BJ (cell line): Measurements from ENCODE around the gene CLCF1. TPM values are rescaled to one million over a fixed set of nuclear protein-coding genes. Genes with fewer than 3 reads are reported as not detected.

ENCODE experiments used
- CTCF ChIA-PET: fragments of 350-600 bp; formaldehyde crosslinking; extraction: SDS; loops from one replicate; lab custom pipeline; 2021; ENCODE audit warnings: antibody characterized with exemption, inconsistent platforms; lab: Yijun Ruan, JAX
- POLR2A ChIA-PET: fragments of 300-600 bp; sonication (Branson Sonifier 250); formaldehyde crosslinking; extraction: SDS; loops from one replicate; lab custom pipeline; 2021; ENCODE audit warnings: antibody characterized with exemption; lab: Charles Lee
- DNase-seq: peaks from one replicate; pipeline ENCODE4 v3.0.0-alpha.2; 2011; ENCODE audit warnings: low read depth
- H3K27me3 ChIP-seq: 2 replicates; pipeline ENCODE4 v1.6.0; 2011; ENCODE audit warnings: low read length; ENCODE audit not compliant: control insufficient read depth, insufficient read depth
- H3K36me3 ChIP-seq: 2 replicates; pipeline ENCODE4 v1.5.1; 2011; ENCODE audit warnings: low read length; ENCODE audit not compliant: control insufficient read depth, insufficient read depth
- H3K4me3 ChIP-seq: 2 replicates; pipeline ENCODE4 v1.5.1; 2011; ENCODE audit warnings: low read depth, mild to moderate bottlenecking, control low read depth, low read length
- polyA plus RNA-seq: library from polyadenylated mRNA; depleted of rRNA; stranded (reverse); fragments of >200 nt; gene quantifications from 2 replicates; pipeline ENCODE4 v1.2.3, GENCODE V29; 2011
- TF ChIP-seq, protein P1 (sequence below): IDR thresholded peaks from 2 replicates; pipeline ENCODE4 v1.5.1; 2011; ENCODE audit warnings: low read depth, mild to moderate bottlenecking, control low read depth, inconsistent platforms, low read length, moderate library complexity; ENCODE audit not compliant: insufficient read depth

Gene CLCF1
- polyA plus RNA-seq, 1 experiment, result 21.3 TPM

DNA sequence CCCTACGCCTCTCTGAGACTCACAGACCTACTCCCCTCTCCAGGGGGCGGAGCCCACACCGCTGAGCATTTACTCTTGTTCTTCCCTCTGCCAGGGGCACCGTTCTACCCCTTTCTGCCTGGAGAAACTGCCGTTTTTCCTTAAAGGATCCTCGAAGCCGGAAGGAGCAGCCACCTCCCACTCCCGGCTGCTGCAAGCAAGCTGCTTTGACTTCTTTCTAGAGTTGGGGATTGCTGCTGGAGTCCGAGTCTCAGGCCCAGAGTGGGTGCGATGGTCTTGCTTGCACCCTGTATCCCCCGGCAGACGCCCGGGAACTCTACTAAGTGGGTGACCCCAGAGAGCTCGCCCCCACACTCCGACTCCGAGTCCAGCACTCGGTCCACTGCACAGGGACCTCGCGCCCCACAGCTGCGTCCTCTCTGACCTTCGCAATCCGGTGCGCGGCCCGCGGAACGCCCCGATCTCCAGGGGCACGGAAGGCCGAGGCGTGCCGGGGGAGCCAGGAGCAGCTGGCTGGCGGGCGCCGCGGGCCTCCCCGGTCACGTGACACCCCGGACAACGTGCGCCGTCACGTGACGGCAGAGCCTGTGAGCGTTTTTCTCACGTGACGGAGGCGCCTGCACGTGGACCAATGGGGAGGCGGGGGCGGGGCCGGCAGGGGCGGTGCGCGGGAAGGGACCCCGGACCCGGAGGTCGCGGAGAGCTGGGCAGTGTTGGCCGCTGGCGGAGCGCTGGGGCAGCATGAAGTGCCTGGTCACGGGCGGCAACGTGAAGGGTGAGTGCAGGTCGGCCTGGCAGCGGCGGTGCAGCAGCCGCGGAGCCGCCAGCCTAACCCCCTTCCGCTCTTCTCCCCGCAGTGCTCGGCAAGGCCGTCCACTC lies 18.1 kb upstream of the CLCF1 start, which contains the start of gene RAD9A:
TSS of gene RAD9A (plus strand) at position 683 of the 879 bp plus-strand sequence. CDS start at position 742, 59 bp downstream.
- H3K4me3 ChIP-seq, result peak within 1 kb of the TSS; percentile 92
- TF ChIP-seq, protein P1, sequence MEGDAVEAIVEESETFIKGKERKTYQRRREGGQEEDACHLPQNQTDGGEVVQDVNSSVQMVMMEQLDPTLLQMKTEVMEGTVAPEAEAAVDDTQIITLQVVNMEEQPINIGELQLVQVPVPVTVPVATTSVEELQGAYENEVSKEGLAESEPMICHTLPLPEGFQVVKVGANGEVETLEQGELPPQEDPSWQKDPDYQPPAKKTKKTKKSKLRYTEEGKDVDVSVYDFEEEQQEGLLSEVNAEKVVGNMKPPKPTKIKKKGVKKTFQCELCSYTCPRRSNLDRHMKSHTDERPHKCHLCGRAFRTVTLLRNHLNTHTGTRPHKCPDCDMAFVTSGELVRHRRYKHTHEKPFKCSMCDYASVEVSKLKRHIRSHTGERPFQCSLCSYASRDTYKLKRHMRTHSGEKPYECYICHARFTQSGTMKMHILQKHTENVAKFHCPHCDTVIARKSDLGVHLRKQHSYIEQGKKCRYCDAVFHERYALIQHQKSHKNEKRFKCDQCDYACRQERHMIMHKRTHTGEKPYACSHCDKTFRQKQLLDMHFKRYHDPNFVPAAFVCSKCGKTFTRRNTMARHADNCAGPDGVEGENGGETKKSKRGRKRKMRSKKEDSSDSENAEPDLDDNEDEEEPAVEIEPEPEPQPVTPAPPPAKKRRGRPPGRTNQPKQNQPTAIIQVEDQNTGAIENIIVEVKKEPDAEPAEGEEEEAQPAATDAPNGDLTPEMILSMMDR, result no peak
- H3K36me3 ChIP-seq, result peaks cover 10% of the 10 kb centered on the region
- DNase-seq, result no peak
- ChIA-PET CTCF (interaction anchor here (0.7 to 24.6 kb wide), 11 partner anchors 10 to 192 kb away, joined by 3 to 892 read pairs (median 5); partner anchors contain the start of genes GSTP1, PITPNM1, POLD4 and PPP1CA), POLR2A (interaction anchor here (0.6 to 1.5 kb wide), 3 partner anchors 10 to 46 kb away, joined by 3 to 9 read pairs (median 6); partner anchors contain the start of genes CLCF1 and PPP1CA)
- no peaks in the 10 kb centered on the region; the same call in 1 of the 2 replicates for H3K27me3 ChIP-seq

DNA sequence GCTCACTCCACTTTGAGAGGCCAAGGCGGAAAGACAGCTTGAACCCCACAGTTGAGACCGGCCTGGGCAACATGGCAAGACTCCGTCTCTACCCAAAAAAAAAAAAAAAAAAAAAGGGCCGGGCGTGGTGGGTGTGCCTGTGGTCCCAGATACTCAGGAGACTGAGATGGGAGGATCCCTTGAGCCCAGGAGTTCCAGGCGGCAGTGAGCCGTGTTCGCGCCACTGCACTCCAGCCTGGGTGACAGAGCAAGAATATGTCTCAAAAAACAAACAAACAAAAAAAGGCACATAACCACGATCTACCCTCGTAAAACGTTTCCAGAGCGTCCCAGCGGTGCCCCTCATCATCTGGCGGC lies 17.5 kb upstream of the CLCF1 start:
- ChIA-PET CTCF (interaction anchor here (0.6 to 24.6 kb wide), 10 partner anchors 9 to 192 kb away, joined by 3 to 892 read pairs (median 6); partner anchors contain the start of genes GSTP1, PITPNM1, POLD4 and PPP1CA), POLR2A (interaction anchor here (1.5 kb wide), 1 partner anchor 11 kb away, joined by 9 read pairs; the partner anchor contains the start of gene PPP1CA)
- TF ChIP-seq, protein P1, result no peak
- H3K36me3 ChIP-seq, result peaks cover 6% of the 10 kb centered on the region
- peak overlapping the region; percentile 92 for H3K4me3 ChIP-seq
- DNase-seq, result no peak
- no peaks in the 10 kb centered on the region; the same call in 1 of the 2 replicates for H3K27me3 ChIP-seq

DNA sequence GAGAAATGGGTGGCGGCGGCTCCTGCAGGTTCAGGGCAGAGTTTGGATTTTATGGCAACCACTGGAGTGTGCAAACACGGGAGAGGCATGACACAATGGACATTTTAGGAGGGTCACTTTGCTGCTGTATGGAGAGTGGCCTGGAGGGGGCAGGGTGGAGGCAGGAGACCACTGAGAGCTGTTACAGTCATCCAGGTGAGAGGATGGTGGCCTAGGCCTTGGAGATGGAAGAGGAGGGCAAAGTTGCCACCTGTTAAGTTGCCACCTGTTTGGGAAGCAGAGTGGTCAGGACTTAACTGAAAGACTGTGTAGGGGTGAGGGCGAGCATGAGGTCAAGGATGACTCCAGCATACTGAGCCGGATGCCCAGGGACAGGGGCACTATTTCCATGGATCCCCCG lies 16.1 kb upstream of the CLCF1 start:
- POLR2A ChIA-PET, result no interaction called here
- Histone ChIP-seq H3K4me3 (no peak overlapping the region), H3K27me3 (no peaks in the 10 kb centered on the region; the same call in 1 of the 2 replicates), H3K36me3 (peaks cover 3% of the 10 kb centered on the region; the same call in 1 of the 2 replicates)
- no peak for DNase-seq
- TF ChIP-seq, protein P1, result peak; percentile 60
- CTCF ChIA-PET, result interaction anchor here (0.6 to 24.6 kb wide), 9 partner anchors 10 to 127 kb away, joined by 3 to 892 read pairs (median 3); partner anchors contain the start of genes CLCF1, POLD4 and PPP1CA

DNA sequence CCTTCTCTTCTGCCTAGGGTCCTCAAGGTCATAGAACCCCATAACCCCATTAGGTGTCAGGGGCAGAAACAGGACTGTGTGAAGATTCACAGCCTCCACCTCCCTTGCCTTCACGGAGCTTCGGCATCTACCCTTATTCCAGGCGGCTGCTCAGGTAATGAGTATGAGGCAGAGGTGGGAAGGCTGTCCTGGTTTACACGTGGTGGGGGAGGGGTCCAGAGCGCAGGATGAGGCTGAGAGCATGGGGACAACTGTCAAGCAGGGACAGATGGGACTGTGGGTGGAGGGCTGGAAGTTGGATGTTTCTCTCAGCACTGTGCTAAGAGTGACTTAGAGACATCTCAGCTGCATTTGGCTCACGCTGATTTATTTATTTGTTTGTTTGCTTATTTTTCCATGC lies 14.1 kb upstream of the CLCF1 start:
- ChIA-PET CTCF (interaction anchor here (0.6 to 24.6 kb wide), 6 partner anchors 13 to 305 kb away, joined by 3 to 892 read pairs (median 8); partner anchors contain the start of genes POLD4 and PPP1CA), POLR2A (no interaction called here)
- no peaks in the 10 kb centered on the region for H3K36me3 ChIP-seq
- no peak overlapping the region for H3K4me3 ChIP-seq
- no peaks in the 10 kb centered on the region; the same call in 1 of the 2 replicates for H3K27me3 ChIP-seq
- no peak for DNase-seq
- TF ChIP-seq, protein P1, result no peak
